Osteoblast (primary cell): ENCODE data around the gene INTS7. TPM values are rescaled to one million over a fixed set of nuclear protein-coding genes. Genes with fewer than 3 reads are reported as not detected.

ENCODE experiments used
- DNase-seq: peaks from one replicate; pipeline ENCODE4 v3.0.0; 2011; ENCODE audit warnings: low spot score, mixed read lengths; ENCODE audit not compliant: insufficient read length; ENCODE audit errors: missing footprints
- H2AFZ ChIP-seq: 2 replicates; pipeline ENCODE4 v1.6.0; 2011; ENCODE audit warnings: mild to moderate bottlenecking, low read length
- H3K27ac ChIP-seq: 2 replicates; pipeline ENCODE4 v1.5.1; 2011; ENCODE audit warnings: mild to moderate bottlenecking, low read depth, low read length, moderate library complexity
- H3K27me3 ChIP-seq: 2 replicates; pipeline ENCODE4 v1.6.0; 2012; ENCODE audit warnings: mild to moderate bottlenecking, control low read depth, inconsistent platforms, low read length, moderate library complexity; ENCODE audit not compliant: insufficient read depth
- H3K36me3 ChIP-seq: 2 replicates; pipeline ENCODE4 v1.5.1; 2011; ENCODE audit warnings: mild to moderate bottlenecking, low read length, control low read depth, moderate library complexity; ENCODE audit not compliant: insufficient read depth
- H3K4me1 ChIP-seq: 2 replicates; pipeline ENCODE4 v1.5.1; 2011; ENCODE audit warnings: mild to moderate bottlenecking, low read length, control low read depth, moderate library complexity; ENCODE audit not compliant: insufficient read depth
- H3K4me2 ChIP-seq: 2 replicates; pipeline ENCODE4 v1.6.0; 2011; ENCODE audit warnings: mild to moderate bottlenecking, low read length; ENCODE audit not compliant: insufficient read depth
- H3K4me3 ChIP-seq: fragments of 200-600 bp; sonication (generic); 3 replicates; pipeline ENCODE4 v1.5.1; 2012; ENCODE audit warnings: mild to moderate bottlenecking, low read length, inconsistent platforms; ENCODE audit not compliant: insufficient read depth
- H3K79me2 ChIP-seq: 2 replicates; pipeline ENCODE4 v1.6.0; 2012; ENCODE audit warnings: mild to moderate bottlenecking, low read length, control low read depth, inconsistent platforms; ENCODE audit not compliant: insufficient read depth
- H3K9me3 ChIP-seq: 2 replicates; pipeline ENCODE4 v1.5.1; 2011; ENCODE audit warnings: low read depth, low read length, control low read depth
- H4K20me1 ChIP-seq: 2 replicates; pipeline ENCODE4 v1.6.0; 2012; ENCODE audit warnings: mild to moderate bottlenecking, low read length, control low read depth; ENCODE audit not compliant: insufficient read depth
- total RNA-seq: library from RNA; depleted of rRNA; stranded (reverse); fragments of >200 nt; gene quantifications from 2 replicates; pipeline ENCODE4 v1.2.3, GENCODE V29; 2012
- TF ChIP-seq, protein P1 (sequence below): IDR thresholded peaks from 2 replicates; pipeline ENCODE4 v1.5.1; 2011; ENCODE audit warnings: mild to moderate bottlenecking, low read depth, low read length, moderate library complexity; ENCODE audit errors: extremely low read depth

The INTS7 gene
- total RNA-seq, 1 donor, result 20.3 TPM

GRCh38 chr1:211991695-211992094, 43.7 kb downstream of the INTS7 start:
- no peaks in the 10 kb centered on the region for H3K4me1 ChIP-seq
- H3K27me3 ChIP-seq, result no peaks in the 10 kb centered on the region
- H3K9me3 ChIP-seq, result no peaks in the 10 kb centered on the region
- H2AFZ ChIP-seq, result no peak overlapping the region
- no peak overlapping the region for H3K27ac ChIP-seq
- H3K36me3 ChIP-seq, result peaks cover 1% of the 10 kb centered on the region
- H3K4me3 ChIP-seq, result no peak overlapping the region
- H3K79me2 ChIP-seq, result no peaks in the 10 kb centered on the region
- no peaks in the 10 kb centered on the region for H4K20me1 ChIP-seq
- no peak overlapping the region for H3K4me2 ChIP-seq
- TF ChIP-seq, protein P1, sequence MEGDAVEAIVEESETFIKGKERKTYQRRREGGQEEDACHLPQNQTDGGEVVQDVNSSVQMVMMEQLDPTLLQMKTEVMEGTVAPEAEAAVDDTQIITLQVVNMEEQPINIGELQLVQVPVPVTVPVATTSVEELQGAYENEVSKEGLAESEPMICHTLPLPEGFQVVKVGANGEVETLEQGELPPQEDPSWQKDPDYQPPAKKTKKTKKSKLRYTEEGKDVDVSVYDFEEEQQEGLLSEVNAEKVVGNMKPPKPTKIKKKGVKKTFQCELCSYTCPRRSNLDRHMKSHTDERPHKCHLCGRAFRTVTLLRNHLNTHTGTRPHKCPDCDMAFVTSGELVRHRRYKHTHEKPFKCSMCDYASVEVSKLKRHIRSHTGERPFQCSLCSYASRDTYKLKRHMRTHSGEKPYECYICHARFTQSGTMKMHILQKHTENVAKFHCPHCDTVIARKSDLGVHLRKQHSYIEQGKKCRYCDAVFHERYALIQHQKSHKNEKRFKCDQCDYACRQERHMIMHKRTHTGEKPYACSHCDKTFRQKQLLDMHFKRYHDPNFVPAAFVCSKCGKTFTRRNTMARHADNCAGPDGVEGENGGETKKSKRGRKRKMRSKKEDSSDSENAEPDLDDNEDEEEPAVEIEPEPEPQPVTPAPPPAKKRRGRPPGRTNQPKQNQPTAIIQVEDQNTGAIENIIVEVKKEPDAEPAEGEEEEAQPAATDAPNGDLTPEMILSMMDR, result no peak
- no peak for DNase-seq

DNA sequence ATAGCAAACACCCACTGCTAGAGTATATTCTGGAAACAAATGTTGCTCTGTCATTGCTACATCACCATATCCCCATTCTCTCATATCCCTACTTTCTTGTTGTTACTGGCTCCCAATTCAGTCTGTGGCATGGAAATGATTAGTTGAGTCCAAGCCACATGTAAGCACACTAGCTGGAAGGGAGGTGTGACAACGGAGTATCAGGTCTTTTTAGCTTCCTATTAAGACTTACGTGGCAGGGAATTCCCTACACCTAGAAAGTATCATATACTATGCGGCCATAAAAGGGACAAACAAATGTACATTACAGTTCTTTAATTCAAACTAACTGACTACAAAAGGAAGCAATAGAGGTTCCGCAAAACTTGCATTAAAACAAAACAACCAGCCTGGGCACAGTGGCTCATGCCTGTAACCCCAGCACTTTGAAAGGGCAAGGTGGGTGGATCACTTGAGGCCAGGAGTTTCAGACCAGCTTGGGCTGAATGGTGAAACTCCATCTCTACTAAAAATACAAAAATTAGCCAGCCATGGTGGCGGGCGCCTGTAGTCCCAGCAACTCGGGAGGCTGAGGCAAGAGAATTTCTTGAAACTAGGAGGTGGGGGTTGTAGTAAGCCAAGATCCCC, 48.6 kb downstream of the INTS7 start:
- Histone ChIP-seq H3K27ac (no peak overlapping the region), H3K4me3 (no peak overlapping the region), H3K36me3 (peaks cover 12% of the 10 kb centered on the region), H3K9me3 (no peaks in the 10 kb centered on the region), H3K4me1 (no peaks in the 10 kb centered on the region), H3K79me2 (no peaks in the 10 kb centered on the region), H4K20me1 (no peaks in the 10 kb centered on the region), H2AFZ (no peak overlapping the region), H3K27me3 (no peaks in the 10 kb centered on the region), H3K4me2 (no peak overlapping the region)
- TF ChIP-seq, protein P1, result no peak
- DNase-seq, result no peak

DNA sequence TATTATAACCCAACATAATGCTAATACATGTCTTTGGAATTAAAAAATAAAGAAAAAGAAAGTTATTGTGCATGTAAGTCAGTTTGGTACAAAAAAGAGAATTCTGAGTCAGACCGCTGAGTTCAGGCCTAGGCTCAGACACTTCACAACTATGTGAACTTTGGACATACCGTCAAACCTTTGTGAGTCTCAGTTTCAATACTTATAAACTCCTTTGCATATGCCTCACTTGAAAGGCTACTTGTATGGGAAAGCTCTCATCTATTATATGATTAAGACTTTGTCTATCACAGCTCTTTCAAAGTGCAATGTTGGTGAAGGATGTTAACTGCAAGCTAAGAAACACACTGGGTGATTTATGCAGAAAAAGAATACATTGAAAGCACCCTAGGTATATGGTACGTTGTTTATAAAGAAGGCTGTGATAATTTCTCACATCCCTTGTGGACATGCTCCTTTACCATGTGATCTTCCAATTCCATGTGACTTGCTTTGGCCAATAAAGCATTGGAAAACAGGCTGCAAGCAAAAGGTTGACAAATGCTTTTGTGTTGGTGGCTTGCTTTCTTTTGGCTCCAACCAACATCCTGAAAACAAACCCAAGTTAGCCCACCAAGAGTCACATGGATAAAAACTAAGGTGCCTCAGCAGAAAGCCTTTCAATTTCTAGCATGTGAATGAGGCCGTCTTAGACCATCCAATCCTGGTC, 49.6 kb downstream of the INTS7 start:
- Histone ChIP-seq H3K27me3 (no peaks in the 10 kb centered on the region), H3K4me3 (no peak overlapping the region), H3K9me3 (no peaks in the 10 kb centered on the region), H2AFZ (no peak overlapping the region), H3K4me2 (no peak overlapping the region), H4K20me1 (no peaks in the 10 kb centered on the region), H3K36me3 (peaks cover 12% of the 10 kb centered on the region), H3K79me2 (no peaks in the 10 kb centered on the region), H3K27ac (no peak overlapping the region), H3K4me1 (no peaks in the 10 kb centered on the region)
- TF ChIP-seq, protein P1, result no peak
- DNase-seq, result no peak

DNA sequence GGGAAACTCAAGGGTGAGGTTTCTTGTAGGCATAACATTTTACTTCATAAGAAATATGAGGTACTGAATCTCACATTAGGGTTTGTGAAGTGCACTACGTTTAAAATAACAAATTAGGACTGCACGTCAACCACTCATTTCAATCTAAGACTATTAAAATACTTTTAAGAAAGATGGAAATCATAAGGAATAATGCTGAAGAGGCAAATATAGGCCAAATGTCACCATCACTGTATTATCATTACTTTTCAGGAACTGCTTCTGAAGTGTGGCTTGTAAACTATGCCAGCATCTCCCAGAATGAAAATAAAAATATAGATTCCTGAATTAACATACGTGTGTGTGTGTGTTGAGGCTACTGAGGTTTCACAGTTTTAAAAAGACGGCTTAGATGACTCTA, 56.8 kb downstream of the INTS7 start:
- H3K4me1 ChIP-seq, result peaks cover 14% of the 10 kb centered on the region
- H3K9me3 ChIP-seq, result no peaks in the 10 kb centered on the region
- no peak overlapping the region for H3K27ac ChIP-seq
- H3K4me2 ChIP-seq, result no peak overlapping the region
- no peak overlapping the region for H2AFZ ChIP-seq
- no peak for DNase-seq
- H4K20me1 ChIP-seq, result no peaks in the 10 kb centered on the region
- no peak overlapping the region for H3K4me3 ChIP-seq
- TF ChIP-seq, protein P1, result no peak
- H3K79me2 ChIP-seq, result no peaks in the 10 kb centered on the region
- peaks cover 4% of the 10 kb centered on the region for H3K36me3 ChIP-seq
- no peaks in the 10 kb centered on the region for H3K27me3 ChIP-seq
